Measurements from ENCODE around the gene RPP25.
A peak's percentile ranks its signal among the peaks of the same experiment; 100 is the strongest.
"Not testable (repeated sequence)": the region's sequence is repeated elsewhere in the genome, so short reads cannot be mapped to it uniquely, and the experiment has no call there.

Gene RPP25

GRCh38 chr15:74962671-74963070, 6.1 kb upstream of the RPP25 start:
- no peak for DNase-seq (ENCODE audit: low read depth in 3 of 3)

- DNase-seq (ENCODE audit: low read depth in 3 of 3): no peak
Observed at GRCh38 chr15:74962219-74962618, 5.6 kb upstream of the RPP25 start.

- no peak for DNase-seq (ENCODE audit: low read depth in 3 of 3)
Observed at GRCh38 chr15:74961616-74962015, 5.0 kb upstream of the RPP25 start.

GRCh38 chr15:74960995-74961588, 4.5 kb upstream of the RPP25 start:
- no peak for DNase-seq (ENCODE audit: low read depth in 3 of 3)

GRCh38 chr15:74960286-74960685, 3.7 kb upstream of the RPP25 start:
- DNase-seq (ENCODE audit: low read depth in 3 of 3): no peak

GRCh38 chr15:74959586-74959939, 3.0 kb upstream of the RPP25 start:
- no peak for DNase-seq (ENCODE audit: low read depth in 3 of 3)

GRCh38 chr15:74958908-74959585, 2.5 kb upstream of the RPP25 start:
- DNase-seq (ENCODE audit: low read depth in 3 of 3): no peak

GRCh38 chr15:74958320-74958907, 1.8 kb upstream of the RPP25 start:
- DNase-seq (ENCODE audit: low read depth in 3 of 3): no peak

- no peak for DNase-seq (ENCODE audit: low read depth in 3 of 3)
Observed at GRCh38 chr15:74957476-74958035, 984 bp upstream of the RPP25 start.

GRCh38 chr15:74955796-74956647, 550 bp downstream of the RPP25 start:
- DNase-seq (ENCODE audit: low read depth in 3 of 3): peak; percentile 46 to 61 (median 51)

GRCh38 chr15:74955017-74955416, 1.6 kb downstream of the RPP25 start:
- DNase-seq (ENCODE audit: low read depth in 3 of 3): no peak

GRCh38 chr15:74954515-74954914, 2.1 kb downstream of the RPP25 start:
- no peak for DNase-seq (ENCODE audit: low read depth in 3 of 3)

- no peak for DNase-seq (ENCODE audit: low read depth in 3 of 3)
Observed at GRCh38 chr15:74951006-74951405, 5.6 kb downstream of the RPP25 start.

- DNase-seq (ENCODE audit: low read depth in 3 of 3): peak; percentile 49 to 64 (median 62)
Observed at GRCh38 chr15:74950078-74950908, 6.3 kb downstream of the RPP25 start.

- DNase-seq (ENCODE audit: low read depth in 3 of 3): peak; percentile 83 to 85 (median 84)
Observed at GRCh38 chr15:74937590-74938371, 18.8 kb downstream of the RPP25 start, which contains the start of gene COX5A. TSS of gene COX5A (minus strand) at chr15:74938073. CDS start at chr15:74938014, 59 bp downstream.

GRCh38 chr15:74937272-74937589, 19.3 kb downstream of the RPP25 start:
- no peak for DNase-seq (ENCODE audit: low read depth in 3 of 3)

- DNase-seq (ENCODE audit: low read depth in 3 of 3): not testable (repeated sequence)
Observed at GRCh38 chr15:74935193-74935592, 21.4 kb downstream of the RPP25 start.

GRCh38 chr15:74933573-74933972, 23.0 kb downstream of the RPP25 start:
- no peak for DNase-seq (ENCODE audit: low read depth in 3 of 3)

- DNase-seq (ENCODE audit: low read depth in 3 of 3): no peak
Observed at GRCh38 chr15:74928771-74929198, 27.8 kb downstream of the RPP25 start.

- DNase-seq (ENCODE audit: low read depth in 3 of 3): no peak
Observed at GRCh38 chr15:74924525-74924924, 32.0 kb downstream of the RPP25 start.

Data from stimulated activated CD4-positive, alpha-beta T cell treated with anti-CD3 and anti-CD28 coated beads, TNF-alpha, amount 100 ng/mL, for 4 hours (primary cell).